IMR-90 (cell line): ENCODE data around the gene SPOUT1. TPM values are rescaled to one million over a fixed set of nuclear protein-coding genes. Genes with fewer than 3 reads are reported as not detected.

Experiments
- ATAC-seq: fragments of 200-7000 bp; cut with Tn5 transposase; 2 replicates; pipeline ENCODE4 v1.9.1; 2020; ENCODE audit warnings: low read depth, mild to moderate bottlenecking, moderate library complexity
- BruUV-seq: library from RNA; stranded (reverse); fragments of 400-500 nt; replicated peaks from 2 replicates; lab custom pipeline; 2021; lab: Mats Ljungman, UMichigan
- CTCF ChIA-PET: fragments of 300-600 bp; formaldehyde crosslinking; extraction: SDS; loops from one replicate; lab custom pipeline; 2021; ENCODE audit warnings: antibody characterized with exemption; lab: Yijun Ruan, JAX
- POLR2A ChIA-PET: fragments of 300-600 bp; sonication (Branson Sonifier 250); formaldehyde crosslinking; loops from one replicate; lab custom pipeline; 2022; ENCODE audit warnings: antibody characterized with exemption; ENCODE audit not compliant: unreplicated experiment; lab: Charles Lee
- DNase-seq: peaks from one replicate; pipeline ENCODE4 v3.0.0; 2013
- H2AFZ ChIP-seq: replicated peaks from 2 replicates; pipeline ENCODE3; 2013; ENCODE audit warnings: low read length, mild to moderate bottlenecking; ENCODE audit not compliant: poor library complexity
- H2AK5ac ChIP-seq: 2 replicates; pipeline ENCODE4 v1.6.1; 2013; ENCODE audit warnings: low read depth, low read length, inconsistent platforms
- H2AK9ac ChIP-seq: replicated peaks from 2 replicates; pipeline ENCODE3; 2013; ENCODE audit warnings: mild to moderate bottlenecking, low read depth, low read length, moderate library complexity; ENCODE audit not compliant: poor library complexity
- H2BK120ac ChIP-seq: 2 replicates; pipeline ENCODE4 v1.6.1; 2013; ENCODE audit warnings: low read depth, low read length, inconsistent platforms
- H2BK15ac ChIP-seq: 3 replicates; pipeline ENCODE4 v1.6.1; 2013; ENCODE audit warnings: low read depth, low read length, inconsistent platforms
- H2BK20ac ChIP-seq: 2 replicates; pipeline ENCODE4 v1.6.1; 2013; ENCODE audit warnings: low read depth, mild to moderate bottlenecking, inconsistent platforms, low read length, moderate library complexity
- H2BK5ac ChIP-seq: 2 replicates; pipeline ENCODE4 v1.6.1; 2013; ENCODE audit warnings: mild to moderate bottlenecking, low read depth, low read length, inconsistent platforms; ENCODE audit not compliant: poor library complexity, severe bottlenecking
- H3K14ac ChIP-seq: replicated peaks from 2 replicates; pipeline ENCODE4 v1.6.1; 2013; ENCODE audit warnings: low read depth, low read length, inconsistent platforms
- H3K18ac ChIP-seq: 2 replicates; pipeline ENCODE4 v1.6.1; 2013; ENCODE audit warnings: low read depth, low read length, control low read depth
- H3K23ac ChIP-seq: 2 replicates; pipeline ENCODE4 v1.6.1; 2013; ENCODE audit warnings: low read depth, low read length, inconsistent platforms
- H3K27ac ChIP-seq: 2 replicates; pipeline ENCODE4 v1.5.1; 2013; ENCODE audit warnings: mild to moderate bottlenecking, control low read depth, low read length; ENCODE audit not compliant: insufficient read depth
- H3K27me3 ChIP-seq: 2 replicates; pipeline ENCODE4 v1.6.1; 2013; ENCODE audit warnings: low read length; ENCODE audit not compliant: control insufficient read depth, insufficient read depth
- H3K36me3 ChIP-seq: 2 replicates; pipeline ENCODE4 v1.6.1; 2013; ENCODE audit warnings: low read length, mixed read lengths; ENCODE audit not compliant: control insufficient read depth, insufficient read depth
- H3K4ac ChIP-seq: 2 replicates; pipeline ENCODE4 v1.6.1; 2013; ENCODE audit warnings: low read depth, low read length, inconsistent platforms
- H3K4me1 ChIP-seq: 2 replicates; pipeline ENCODE4 v1.6.1; 2013; ENCODE audit warnings: low read length, mixed read lengths; ENCODE audit not compliant: control insufficient read depth, insufficient read depth
- H3K4me2 ChIP-seq: 2 replicates; pipeline ENCODE4 v1.6.1; 2013; ENCODE audit warnings: low read depth, mild to moderate bottlenecking, control low read depth, low read length, moderate library complexity
- H3K4me3 ChIP-seq: 2 replicates; pipeline ENCODE4 v1.5.1; 2013; ENCODE audit warnings: low read depth, mild to moderate bottlenecking, control low read depth, low read length, moderate library complexity; ENCODE audit not compliant: insufficient read depth
- H3K56ac ChIP-seq: 2 replicates; pipeline ENCODE4 v1.6.1; 2013; ENCODE audit warnings: low read length, inconsistent platforms; ENCODE audit not compliant: insufficient read depth; ENCODE audit errors: extremely low read depth
- H3K79me1 ChIP-seq, 2 experiments: 2 replicates each; pipeline ENCODE4 v1.6.1; 2013; ENCODE audit warnings: low read length in 2 of 2, inconsistent platforms in 1 of 2, low read depth in 1 of 2
- H3K9ac ChIP-seq: 2 replicates; pipeline ENCODE4 v1.6.1; 2013; ENCODE audit warnings: low read depth, low read length, control low read depth
- H3K9me1 ChIP-seq: 2 replicates; pipeline ENCODE4 v1.6.1; 2013; ENCODE audit warnings: low read length, inconsistent platforms; ENCODE audit not compliant: insufficient read depth
- H3K9me3 ChIP-seq: 2 replicates; pipeline ENCODE4 v1.6.1; 2013; ENCODE audit warnings: low read length; ENCODE audit not compliant: control insufficient read depth, insufficient read depth
- H4K20me1 ChIP-seq: 2 replicates; pipeline ENCODE4 v1.6.1; 2013; ENCODE audit warnings: low read length, inconsistent platforms; ENCODE audit not compliant: insufficient read depth
- H4K5ac ChIP-seq: 2 replicates; pipeline ENCODE4 v1.6.1; 2013; ENCODE audit warnings: mild to moderate bottlenecking, low read depth, low read length, control low read depth
- H4K8ac ChIP-seq, 2 experiments: 2 replicates each; pipeline ENCODE4 v1.6.1; 2013; ENCODE audit warnings: low read depth in 2 of 2, low read length in 2 of 2, control low read depth in 1 of 2, inconsistent platforms in 1 of 2
- H4K91ac ChIP-seq: 2 replicates; pipeline ENCODE4 v1.6.1; 2013; ENCODE audit warnings: low read depth, low read length, inconsistent platforms; ENCODE audit not compliant: insufficient read depth
- BHLHE40 ChIP-seq: fragments of 150-350 bp; IDR thresholded peaks from 2 replicates; pipeline ENCODE4 v1.6.1; 2016; ENCODE audit warnings: mild to moderate bottlenecking, low read depth, low read length
- CHD1 ChIP-seq: IDR thresholded peaks from 2 replicates; pipeline ENCODE4 v1.6.1; 2012; ENCODE audit warnings: low read depth, low read length, improper control_type of control experiment
- MAFK ChIP-seq: IDR thresholded peaks from 2 replicates; pipeline ENCODE4 v1.6.1; 2012; ENCODE audit warnings: low read depth, low read length, improper control_type of control experiment
- MAZ ChIP-seq: IDR thresholded peaks from 2 replicates; pipeline ENCODE4 v1.6.1; 2012; ENCODE audit warnings: low read depth, mild to moderate bottlenecking, low read length, improper control_type of control experiment, moderate library complexity, borderline replicate concordance
- MXI1 ChIP-seq: IDR thresholded peaks from 2 replicates; pipeline ENCODE4 v1.6.1; 2012; ENCODE audit warnings: low read depth, mild to moderate bottlenecking, low read length, moderate library complexity, borderline replicate concordance
- RAD21 ChIP-seq: IDR thresholded peaks from 2 replicates; pipeline ENCODE4 v1.6.1; 2012; ENCODE audit warnings: low read length, improper control_type of control experiment
- RCOR1 ChIP-seq: IDR thresholded peaks from 2 replicates; pipeline ENCODE4 v1.6.1; 2012; ENCODE audit warnings: mild to moderate bottlenecking, low read length, improper control_type of control experiment; ENCODE audit not compliant: insufficient replicate concordance
- SMC3 ChIP-seq: fragments of 150-350 bp; IDR thresholded peaks from 2 replicates; pipeline ENCODE4 v1.6.1; 2016; ENCODE audit warnings: low read depth, mild to moderate bottlenecking, antibody characterized with exemption, low read length, moderate library complexity
- WGBS, 2 experiments: methylation state at CpG; one replicate each; pipeline versions ENCODE4 v1.1.5 to v1.1.7; 2013; ENCODE audit warnings: missing lambda C conversion rate in 2 of 2; ENCODE audit not compliant: insufficient read length in 1 of 2; ENCODE audit errors: extremely low coverage in 2 of 2; 5-methylcytosine and 5-hydroxymethylcytosine counted together
- dilution Hi-C: fragments of 300-500 bp; cut with HindIII; formaldehyde crosslinking; loops from one replicate; pipeline ENCODE4 v1.14.3; 2018; ENCODE audit warnings: low sequenced_read_pairs; ENCODE audit not compliant: unreplicated experiment
- in situ Hi-C: fragments of 300-500 bp; cut with MboI; formaldehyde crosslinking; loops from 3 replicates; pipeline ENCODE4 v1.14.3; 2019; ENCODE audit warnings: low sequenced_read_pairs, inconsistent platforms, mixed read lengths
- intact Hi-C: fragments of 100-400 bp; cut with micrococcal nuclease; formaldehyde crosslinking; loops from 2 replicates; pipeline ENCODE4 v1.10.0; 2022
- polyA plus RNA-seq, 3 experiments: library from polyadenylated mRNA; depleted of rRNA; stranded (reverse); fragments of >200 nt; gene quantifications; 2 replicates each; pipeline ENCODE4 v1.2.3, GENCODE V29; 2012; ENCODE audit warnings: low replicate concordance in 1 of 3
- total RNA-seq: library from RNA; depleted of rRNA; stranded (reverse); fragments of >200 nt; gene quantifications from 2 replicates; pipeline ENCODE4 v1.2.3, GENCODE V29; 2012
- TF ChIP-seq, protein P1 (sequence below): fragments of 150-350 bp; IDR thresholded peaks from 2 replicates; pipeline ENCODE4 v1.6.1; 2016; ENCODE audit warnings: low read depth, mild to moderate bottlenecking, low read length, moderate library complexity, borderline replicate concordance

SPOUT1 gene
- total and polyA plus RNA-seq, 2 of the 4 experiments (the other 2 are of a cell fraction), result 17.9 to 27.8 TPM

DNA sequence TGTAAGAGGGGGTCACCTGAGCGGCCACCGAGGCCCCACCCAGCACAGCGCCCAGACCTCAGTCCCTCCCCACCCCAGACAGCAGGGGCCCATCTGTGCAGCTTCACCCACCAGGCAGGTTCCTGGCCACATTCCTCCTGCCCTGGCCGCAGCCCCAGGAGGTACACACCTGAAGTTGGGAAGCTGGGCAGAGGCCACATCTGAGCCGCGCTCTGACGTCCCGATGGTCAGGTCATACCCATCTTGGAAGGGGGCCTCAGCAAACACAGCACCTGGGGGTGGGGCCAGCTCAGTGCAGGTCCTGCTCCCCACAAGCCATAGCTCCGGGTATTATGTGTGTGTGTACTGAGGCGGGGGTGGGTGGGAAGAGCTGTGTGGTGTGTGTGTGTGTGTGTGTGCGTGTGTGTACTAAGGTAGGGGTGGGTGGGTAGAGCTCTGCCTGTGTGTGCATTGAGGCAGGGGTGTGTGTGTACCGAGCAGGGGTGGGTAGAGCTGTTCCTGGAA, 5.6 kb downstream of the SPOUT1 start:
- no peak overlapping the region for H3K14ac ChIP-seq
- H3K9ac ChIP-seq, result no peak overlapping the region
- H2AK9ac ChIP-seq, result no peak overlapping the region
- no peak overlapping the region for H2BK120ac ChIP-seq
- H4K8ac ChIP-seq, result no peak overlapping the region
- peaks cover 8% of the 10 kb centered on the region; the same call in 1 of the 2 replicates for H3K4me1 ChIP-seq
- POLR2A ChIA-PET, result no interaction called here
- no peak overlapping the region for H2BK5ac ChIP-seq
- in situ Hi-C loops, result no loop called here
- no peak overlapping the region for H2AK5ac ChIP-seq
- WGBS, 2 experiments, result no CpG with 5 or more reads among the region's 12 CpGs
- peaks cover 9% of the 10 kb centered on the region; the same call in 1 of the 2 replicates for H3K9me1 ChIP-seq
- peaks cover 16% of the 10 kb centered on the region for H4K20me1 ChIP-seq
- H3K4me2 ChIP-seq, result no peak overlapping the region
- no peak overlapping the region for H2BK20ac ChIP-seq
- peaks cover 47% of the 10 kb centered on the region for H3K36me3 ChIP-seq
- DNase-seq (no peak), ATAC-seq (no peak)
- H3K56ac ChIP-seq, result no peak overlapping the region
- H3K27me3 ChIP-seq, result no peaks in the 10 kb centered on the region
- TF ChIP-seq BHLHE40 (no peak), MXI1 (no peak), RCOR1 (no peak), MAZ (no peak), SMC3 (no peak), CHD1 (no peak), MAFK (no peak), RAD21 (no peak)
- TF ChIP-seq, protein P1, sequence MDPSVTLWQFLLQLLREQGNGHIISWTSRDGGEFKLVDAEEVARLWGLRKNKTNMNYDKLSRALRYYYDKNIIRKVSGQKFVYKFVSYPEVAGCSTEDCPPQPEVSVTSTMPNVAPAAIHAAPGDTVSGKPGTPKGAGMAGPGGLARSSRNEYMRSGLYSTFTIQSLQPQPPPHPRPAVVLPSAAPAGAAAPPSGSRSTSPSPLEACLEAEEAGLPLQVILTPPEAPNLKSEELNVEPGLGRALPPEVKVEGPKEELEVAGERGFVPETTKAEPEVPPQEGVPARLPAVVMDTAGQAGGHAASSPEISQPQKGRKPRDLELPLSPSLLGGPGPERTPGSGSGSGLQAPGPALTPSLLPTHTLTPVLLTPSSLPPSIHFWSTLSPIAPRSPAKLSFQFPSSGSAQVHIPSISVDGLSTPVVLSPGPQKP, result no peak
- no peak overlapping the region for H2AFZ ChIP-seq
- peaks cover 20 to 32% of the 10 kb centered on the region in 2 experiments for H3K79me1 ChIP-seq
- CTCF ChIA-PET, result no interaction called here
- H3K18ac ChIP-seq, result no peak overlapping the region
- no peak overlapping the region for H4K91ac ChIP-seq
- BruUV-seq, result no TSS peak
- dilution Hi-C loops, result no loop called here
- intact Hi-C loops, result no loop called here
- H3K27ac ChIP-seq, result no peak overlapping the region
- H3K9me3 ChIP-seq, result no peaks in the 10 kb centered on the region
- no peak overlapping the region for H3K23ac ChIP-seq
- H2BK15ac ChIP-seq, result no peak overlapping the region
- H3K4me3 ChIP-seq, result no peak overlapping the region
- no peak overlapping the region for H4K5ac ChIP-seq
- no peak overlapping the region for H3K4ac ChIP-seq
